CD4-positive, CD25-positive, alpha-beta regulatory T cell (primary cell): ENCODE data around the gene SCYL3. TPM values are rescaled to one million over a fixed set of nuclear protein-coding genes. Genes with fewer than 3 reads are reported as not detected.

ENCODE experiments used
- ATAC-seq, 2 donors: fragments of 150-1000 bp; cut with Tn5 transposase; one replicate each; pipeline ENCODE4 v1.10.0; 2021; ENCODE audit warnings: low read depth in 2 of 2, moderate number of reproducible peaks in 2 of 2, moderate library complexity in 1 of 2
- DNase-seq, 3 donors: peaks; one replicate each; pipeline versions ENCODE4 v3.0.0 to v3.0.0-alpha.2; 2012 to 2022; ENCODE audit warnings: mixed read lengths in 1 of 3
- H3K27ac ChIP-seq: one replicate; pipeline ENCODE4 v1.7.0; 2013; ENCODE audit warnings: mild to moderate bottlenecking, low read length; ENCODE audit not compliant: insufficient read depth, poor library complexity, severe bottlenecking
- H3K27me3 ChIP-seq: one replicate; pipeline ENCODE4 v1.7.0; 2013; ENCODE audit warnings: low read length; ENCODE audit not compliant: control insufficient read depth, insufficient read depth
- H3K36me3 ChIP-seq: one replicate; pipeline ENCODE4 v1.7.0; 2013; ENCODE audit warnings: mild to moderate bottlenecking, low read length, moderate library complexity; ENCODE audit not compliant: control insufficient read depth, insufficient read depth
- H3K4me1 ChIP-seq: 2 replicates; pipeline ENCODE4 v1.7.0; 2013; ENCODE audit warnings: mild to moderate bottlenecking, low read length; ENCODE audit not compliant: insufficient read depth, control insufficient read depth, poor library complexity, severe bottlenecking
- H3K4me3 ChIP-seq: one replicate; pipeline ENCODE4 v1.7.0; 2013; ENCODE audit warnings: low read depth, mild to moderate bottlenecking, low read length, moderate library complexity
- H3K9me3 ChIP-seq, 2 experiments: 1 replicate in 1 of 2; 2 replicates in 1 of 2; pipeline ENCODE4 v1.7.0; 2013; ENCODE audit warnings: low read length in 2 of 2, mild to moderate bottlenecking in 1 of 2, moderate library complexity in 1 of 2; ENCODE audit not compliant: control insufficient read depth in 2 of 2
- H3K27ac Mint-ChIP-seq, 3 donors: one replicate each; pipeline ENCODE4 v1.8.0; 2020 to 2022; ENCODE audit warnings: mild to moderate bottlenecking in 3 of 3, mixed read lengths in 3 of 3, moderate library complexity in 2 of 3
- H3K27me3 Mint-ChIP-seq: one replicate; pipeline ENCODE4 v1.8.0; 2022; ENCODE audit warnings: mild to moderate bottlenecking, mixed read lengths
- H3K36me3 Mint-ChIP-seq: one replicate; pipeline ENCODE4 v1.8.0; 2020; ENCODE audit warnings: mixed read lengths
- H3K4me1 Mint-ChIP-seq, 4 donors: one replicate each; pipeline ENCODE4 v1.8.0; 2020 to 2022; ENCODE audit warnings: mixed read lengths in 4 of 4, mild to moderate bottlenecking in 1 of 4
- H3K4me3 Mint-ChIP-seq, 4 donors: one replicate each; pipeline ENCODE4 v1.8.0; 2020 to 2022; ENCODE audit warnings: mild to moderate bottlenecking in 4 of 4, mixed read lengths in 4 of 4, moderate library complexity in 3 of 4
- H3K9me3 Mint-ChIP-seq, 7 donors: one replicate each; pipeline ENCODE4 v1.8.0; 2020 to 2022; ENCODE audit warnings: mixed read lengths in 7 of 7, mild to moderate bottlenecking in 3 of 7, moderate library complexity in 2 of 7
- polyA plus RNA-seq, 4 donors: library from polyadenylated mRNA; unstranded; fragments of 300-500 nt; fragmentation: Illumina TruSeq; gene quantifications; one replicate each; pipeline ENCODE4 v1.2.3, GENCODE V29; 2021
- total RNA-seq: library from RNA; stranded (reverse); gene quantifications from one replicate; pipeline ENCODE4 v1.2.3, GENCODE V29; 2022

The SCYL3 gene
- total and polyA plus RNA-seq, 5 donors from 2014 or later: 14.0 to 18.9 (median 15.1) TPM

DNA sequence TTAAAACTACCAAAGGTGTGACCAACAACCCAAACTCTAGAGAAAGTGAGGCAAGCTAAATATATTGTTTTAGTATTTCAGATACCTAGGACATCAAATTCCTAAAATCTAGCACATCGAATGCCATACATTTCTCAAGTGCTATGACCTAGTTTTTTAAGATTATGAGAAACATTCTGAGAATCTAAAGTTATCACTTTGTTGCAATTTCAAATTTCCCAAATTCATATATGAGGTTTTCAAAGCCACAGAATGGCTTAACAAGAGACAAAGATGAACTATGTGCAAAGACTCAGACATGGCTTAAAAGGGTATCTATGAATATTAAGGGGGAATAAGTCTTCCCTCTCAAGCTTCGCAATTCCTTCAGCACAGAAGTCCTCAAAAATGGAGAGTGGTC is 6.8 kb downstream of the SCYL3 start:
- H3K27me3 Mint-ChIP-seq: no peaks in the 10 kb centered on the region
- Histone ChIP-seq H3K4me3 (no peak overlapping the region), H3K36me3 (peaks cover 47% of the 10 kb centered on the region), H3K4me1 (peaks cover 17% of the 10 kb centered on the region), H3K27me3 (no peaks in the 10 kb centered on the region), H3K27ac (no peak overlapping the region), H3K9me3 (no peaks in the 10 kb centered on the region)
- peaks cover 37% of the 10 kb centered on the region for H3K36me3 Mint-ChIP-seq
- H3K4me3 Mint-ChIP-seq: no peak overlapping the region
- H3K9me3 Mint-ChIP-seq: no peaks in the 10 kb centered on the region
- no peak overlapping the region for H3K27ac Mint-ChIP-seq
- DNase-seq (no peak), ATAC-seq (no peak)
- peaks cover 39 to 67% (median 57%) of the 10 kb centered on the region in 4 donors for H3K4me1 Mint-ChIP-seq

DNA sequence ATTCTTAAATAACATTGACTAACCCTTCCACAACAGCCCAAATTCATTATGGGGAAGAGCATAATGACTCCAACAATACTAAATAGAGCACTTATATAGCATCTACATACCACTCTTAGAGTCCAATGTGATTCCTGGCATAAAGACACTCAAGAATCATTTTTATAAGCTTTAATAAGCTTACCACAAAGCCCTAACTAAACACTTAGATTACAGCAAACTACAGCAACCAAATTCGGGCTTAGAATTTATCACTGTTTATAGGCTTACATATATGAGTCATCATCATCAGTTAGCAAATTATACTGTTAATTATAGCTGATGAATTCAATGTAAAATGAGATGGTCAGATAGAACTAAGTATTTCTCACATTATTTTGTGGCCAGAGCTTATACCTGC is 7.3 kb downstream of the SCYL3 start:
- Mint-ChIP-seq H3K4me3 (no peak overlapping the region), H3K9me3 (no peaks in the 10 kb centered on the region), H3K27ac (no peak overlapping the region), H3K27me3 (no peaks in the 10 kb centered on the region), H3K36me3 (peaks cover 40% of the 10 kb centered on the region), H3K4me1 (peaks cover 35 to 65% (median 55%) of the 10 kb centered on the region in 4 donors)
- Histone ChIP-seq H3K4me1 (peaks cover 11% of the 10 kb centered on the region), H3K36me3 (peaks cover 49% of the 10 kb centered on the region), H3K4me3 (no peak overlapping the region), H3K27me3 (no peaks in the 10 kb centered on the region), H3K9me3 (no peaks in the 10 kb centered on the region), H3K27ac (no peak overlapping the region)
- no peak for ATAC-seq
- no peak for DNase-seq

DNA sequence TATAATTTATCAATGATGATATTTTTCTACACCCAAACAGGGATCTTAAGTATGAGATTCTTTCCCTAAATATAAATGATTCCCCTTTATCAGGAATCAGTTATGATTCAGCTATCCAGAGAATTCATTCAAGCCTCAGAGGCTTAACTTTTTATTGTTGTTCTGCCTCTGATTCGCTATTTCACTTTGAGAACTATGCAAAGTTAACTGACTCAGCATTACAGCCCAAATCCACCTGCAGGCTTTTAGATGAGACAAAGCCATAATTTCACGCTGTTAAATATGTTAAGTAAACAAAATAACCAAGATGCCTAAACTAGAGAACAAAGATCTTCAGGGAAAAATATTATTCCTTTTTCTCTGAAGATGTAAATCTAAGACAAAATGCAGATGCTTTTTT is 8.5 kb downstream of the SCYL3 start:
- Histone ChIP-seq H3K36me3 (peaks cover 49% of the 10 kb centered on the region), H3K4me3 (no peak overlapping the region), H3K27me3 (no peaks in the 10 kb centered on the region), H3K4me1 (no peaks in the 10 kb centered on the region), H3K27ac (no peak overlapping the region), H3K9me3 (no peaks in the 10 kb centered on the region)
- Mint-ChIP-seq H3K4me1 (peaks cover 27 to 59% (median 47%) of the 10 kb centered on the region in 4 donors), H3K36me3 (peaks cover 43% of the 10 kb centered on the region), H3K4me3 (peak overlapping the region in 1 of 4 donors; percentile 73), H3K27me3 (no peaks in the 10 kb centered on the region), H3K9me3 (no peaks in the 10 kb centered on the region), H3K27ac (peak overlapping the region in 1 of 3 donors; percentile 64)
- ATAC-seq: no peak
- DNase-seq: no peak

DNA sequence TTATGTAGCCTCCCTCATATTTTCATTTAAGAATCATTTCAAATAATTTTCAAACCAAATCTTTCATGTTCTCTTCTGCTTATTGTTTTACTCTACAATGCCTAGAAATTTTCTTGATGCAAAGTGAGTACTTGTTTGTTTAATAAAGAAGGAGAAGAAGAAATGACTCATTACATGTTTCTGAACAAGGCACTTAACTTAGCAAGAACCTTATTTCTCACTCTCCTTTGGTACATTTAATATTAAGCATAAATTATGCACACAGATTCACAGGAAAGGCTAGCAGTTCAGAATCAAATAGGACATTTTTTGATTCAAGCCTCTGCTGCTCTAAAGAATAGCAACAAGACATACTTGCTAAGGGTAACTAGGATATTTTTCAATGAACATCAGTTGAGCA is 9.1 kb downstream of the SCYL3 start:
- Histone ChIP-seq H3K27me3 (no peaks in the 10 kb centered on the region), H3K9me3 (no peaks in the 10 kb centered on the region), H3K4me1 (no peaks in the 10 kb centered on the region), H3K4me3 (no peak overlapping the region), H3K36me3 (peaks cover 49% of the 10 kb centered on the region), H3K27ac (no peak overlapping the region)
- Mint-ChIP-seq H3K36me3 (peaks cover 40% of the 10 kb centered on the region), H3K27ac (no peak overlapping the region), H3K27me3 (no peaks in the 10 kb centered on the region), H3K4me3 (no peak overlapping the region), H3K9me3 (no peaks in the 10 kb centered on the region), H3K4me1 (peaks cover 30 to 59% (median 45%) of the 10 kb centered on the region in 4 donors)
- ATAC-seq: no peak
- no peak for DNase-seq

DNA sequence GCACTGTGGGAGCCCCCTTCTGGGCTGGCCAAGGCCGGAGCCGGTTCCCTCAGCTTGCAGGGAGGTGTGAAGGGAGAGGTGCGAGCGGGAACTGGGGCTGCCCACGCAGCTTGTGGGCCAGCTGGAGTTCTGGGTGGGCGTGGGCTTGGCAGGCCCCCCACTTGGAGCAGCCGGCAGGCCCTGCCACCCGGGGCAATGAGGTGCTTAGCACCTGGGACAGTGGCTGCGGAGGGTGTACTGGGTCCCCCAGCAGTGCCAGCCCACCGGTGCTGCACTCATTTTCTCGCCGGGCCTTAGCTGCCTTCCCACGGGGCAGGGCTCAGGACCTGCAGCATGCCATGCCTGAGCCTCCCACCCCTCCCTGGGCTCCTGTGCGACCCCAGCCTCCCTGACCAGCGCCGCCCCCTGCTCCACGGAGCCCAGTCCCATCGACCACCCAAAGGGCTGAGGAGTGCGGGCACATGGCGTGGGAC is 11.6 kb downstream of the SCYL3 start:
- Mint-ChIP-seq H3K9me3 (no peaks in the 10 kb centered on the region), H3K4me1 (peaks cover 26 to 53% (median 44%) of the 10 kb centered on the region in 4 donors), H3K36me3 (peaks cover 53% of the 10 kb centered on the region), H3K4me3 (no peak overlapping the region), H3K27ac (no peak overlapping the region), H3K27me3 (no peaks in the 10 kb centered on the region)
- Histone ChIP-seq H3K4me1 (no peaks in the 10 kb centered on the region), H3K9me3 (no peaks in the 10 kb centered on the region), H3K36me3 (peaks cover 58% of the 10 kb centered on the region), H3K4me3 (no peak overlapping the region), H3K27ac (no peak overlapping the region), H3K27me3 (no peaks in the 10 kb centered on the region)
- no peak for DNase-seq
- no peak for ATAC-seq

DNA sequence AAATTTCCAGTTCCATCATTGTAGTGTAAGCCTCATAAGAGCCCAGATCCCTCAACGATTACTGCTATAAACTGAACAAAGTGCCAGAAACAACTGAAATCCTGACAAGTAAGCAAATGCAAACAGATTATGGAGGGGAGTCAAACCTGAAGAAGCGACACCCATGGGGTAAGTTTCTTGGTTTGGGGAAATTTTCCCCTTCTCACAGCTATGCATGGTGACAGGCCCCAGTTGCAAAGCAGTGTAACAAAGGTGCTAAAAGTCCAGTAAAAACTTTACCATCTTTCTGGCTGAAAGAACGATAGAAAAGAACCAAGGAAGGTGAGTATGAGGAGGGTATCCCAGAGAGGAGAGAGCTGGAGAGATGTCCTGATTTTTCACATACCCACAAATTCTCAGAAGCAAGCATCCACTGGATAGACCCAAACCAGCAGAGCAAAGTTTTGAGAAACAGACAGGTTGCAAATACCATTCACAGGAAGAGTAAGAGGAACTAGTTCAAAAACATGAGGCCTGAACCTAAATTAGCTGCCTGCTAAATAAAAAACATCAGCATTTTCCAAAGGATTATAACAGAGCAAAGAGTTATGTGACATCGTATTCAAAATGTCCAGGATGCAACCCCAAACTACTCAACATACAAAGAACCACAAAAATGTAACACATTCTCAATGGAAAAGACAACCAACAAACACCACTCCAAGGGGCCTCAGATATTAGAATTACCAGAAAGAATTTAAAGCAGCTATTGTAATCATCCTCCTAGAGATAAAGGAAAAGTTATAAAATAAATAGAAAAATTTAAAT is 14.5 kb downstream of the SCYL3 start:
- Histone ChIP-seq H3K4me1 (peaks cover 2% of the 10 kb centered on the region), H3K9me3 (no peaks in the 10 kb centered on the region), H3K27ac (no peak overlapping the region), H3K36me3 (peaks cover 60% of the 10 kb centered on the region), H3K4me3 (peak overlapping the region; percentile 13), H3K27me3 (no peaks in the 10 kb centered on the region)
- Mint-ChIP-seq H3K27me3 (no peaks in the 10 kb centered on the region), H3K4me1 (peaks cover 19 to 49% (median 30%) of the 10 kb centered on the region in 4 donors), H3K9me3 (no peaks in the 10 kb centered on the region), H3K36me3 (peaks cover 55% of the 10 kb centered on the region), H3K4me3 (no peak overlapping the region), H3K27ac (peak overlapping the region in 2 of 3 donors; percentile 13 to 20)
- DNase-seq (no peak), ATAC-seq (no peak)

DNA sequence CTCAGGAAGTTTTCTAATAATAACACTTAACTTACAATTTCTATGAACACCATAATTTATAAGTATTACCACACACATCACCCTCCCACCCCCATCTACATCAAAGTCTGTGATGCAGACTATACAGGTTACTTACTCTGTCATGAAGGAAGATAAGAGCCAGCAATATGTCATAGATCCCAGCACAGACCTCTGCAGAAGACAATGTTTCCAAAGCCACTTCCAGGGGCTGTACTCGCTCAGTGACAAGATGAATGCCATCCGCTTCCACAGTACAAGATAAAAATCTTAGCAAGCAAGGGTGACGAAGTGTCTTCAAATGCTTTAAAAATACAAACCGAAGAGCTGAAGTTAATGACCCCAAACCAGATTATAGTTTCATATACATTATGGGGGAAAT is 15.2 kb downstream of the SCYL3 start:
- Mint-ChIP-seq H3K4me3 (no peak overlapping the region), H3K9me3 (no peaks in the 10 kb centered on the region), H3K27ac (peak overlapping the region; percentile 8 to 61 (median 20)), H3K27me3 (no peaks in the 10 kb centered on the region), H3K36me3 (peaks cover 62% of the 10 kb centered on the region), H3K4me1 (peaks cover 26 to 56% (median 37%) of the 10 kb centered on the region in 4 donors)
- Histone ChIP-seq H3K4me3 (peak overlapping the region; percentile 13), H3K4me1 (peaks cover 9% of the 10 kb centered on the region), H3K9me3 (no peaks in the 10 kb centered on the region), H3K27ac (no peak overlapping the region), H3K27me3 (no peaks in the 10 kb centered on the region), H3K36me3 (peaks cover 62% of the 10 kb centered on the region)
- DNase-seq (no peak), ATAC-seq (no peak)
